IMR-90 (cell line): Measurements from ENCODE around the gene THRB. TPM values are rescaled to one million over a fixed set of nuclear protein-coding genes. Genes with fewer than 3 reads are reported as not detected.

Experiments used
- ATAC-seq: fragments of 200-7000 bp; cut with Tn5 transposase; 2 replicates; pipeline ENCODE4 v1.9.1; 2020; ENCODE audit warnings: low read depth, mild to moderate bottlenecking, moderate library complexity
- BruUV-seq: library from RNA; stranded (reverse); fragments of 400-500 nt; replicated peaks from 2 replicates; lab custom pipeline; 2021; lab: Mats Ljungman, UMichigan
- CTCF ChIA-PET: fragments of 300-600 bp; formaldehyde crosslinking; extraction: SDS; loops from one replicate; lab custom pipeline; 2021; ENCODE audit warnings: antibody characterized with exemption; lab: Yijun Ruan, JAX
- POLR2A ChIA-PET: fragments of 300-600 bp; sonication (Branson Sonifier 250); formaldehyde crosslinking; loops from one replicate; lab custom pipeline; 2022; ENCODE audit warnings: antibody characterized with exemption; ENCODE audit not compliant: unreplicated experiment; lab: Charles Lee
- DNase-seq: peaks from one replicate; pipeline ENCODE4 v3.0.0; 2013
- H2AFZ ChIP-seq: replicated peaks from 2 replicates; pipeline ENCODE3; 2013; ENCODE audit warnings: low read length, mild to moderate bottlenecking; ENCODE audit not compliant: poor library complexity
- H2AK5ac ChIP-seq: 2 replicates; pipeline ENCODE4 v1.6.1; 2013; ENCODE audit warnings: low read depth, low read length, inconsistent platforms
- H2AK9ac ChIP-seq: replicated peaks from 2 replicates; pipeline ENCODE3; 2013; ENCODE audit warnings: mild to moderate bottlenecking, low read depth, low read length, moderate library complexity; ENCODE audit not compliant: poor library complexity
- H2BK120ac ChIP-seq: 2 replicates; pipeline ENCODE4 v1.6.1; 2013; ENCODE audit warnings: low read depth, low read length, inconsistent platforms
- H2BK15ac ChIP-seq: 3 replicates; pipeline ENCODE4 v1.6.1; 2013; ENCODE audit warnings: low read depth, low read length, inconsistent platforms
- H2BK20ac ChIP-seq: 2 replicates; pipeline ENCODE4 v1.6.1; 2013; ENCODE audit warnings: low read depth, mild to moderate bottlenecking, inconsistent platforms, low read length, moderate library complexity
- H2BK5ac ChIP-seq: 2 replicates; pipeline ENCODE4 v1.6.1; 2013; ENCODE audit warnings: mild to moderate bottlenecking, low read depth, low read length, inconsistent platforms; ENCODE audit not compliant: poor library complexity, severe bottlenecking
- H3K14ac ChIP-seq: replicated peaks from 2 replicates; pipeline ENCODE4 v1.6.1; 2013; ENCODE audit warnings: low read depth, low read length, inconsistent platforms
- H3K18ac ChIP-seq: 2 replicates; pipeline ENCODE4 v1.6.1; 2013; ENCODE audit warnings: low read depth, low read length, control low read depth
- H3K23ac ChIP-seq: 2 replicates; pipeline ENCODE4 v1.6.1; 2013; ENCODE audit warnings: low read depth, low read length, inconsistent platforms
- H3K27ac ChIP-seq: 2 replicates; pipeline ENCODE4 v1.5.1; 2013; ENCODE audit warnings: mild to moderate bottlenecking, control low read depth, low read length; ENCODE audit not compliant: insufficient read depth
- H3K27me3 ChIP-seq: 2 replicates; pipeline ENCODE4 v1.6.1; 2013; ENCODE audit warnings: low read length; ENCODE audit not compliant: control insufficient read depth, insufficient read depth
- H3K36me3 ChIP-seq: 2 replicates; pipeline ENCODE4 v1.6.1; 2013; ENCODE audit warnings: low read length, mixed read lengths; ENCODE audit not compliant: control insufficient read depth, insufficient read depth
- H3K4ac ChIP-seq: 2 replicates; pipeline ENCODE4 v1.6.1; 2013; ENCODE audit warnings: low read depth, low read length, inconsistent platforms
- H3K4me1 ChIP-seq: 2 replicates; pipeline ENCODE4 v1.6.1; 2013; ENCODE audit warnings: low read length, mixed read lengths; ENCODE audit not compliant: control insufficient read depth, insufficient read depth
- H3K4me2 ChIP-seq: 2 replicates; pipeline ENCODE4 v1.6.1; 2013; ENCODE audit warnings: low read depth, mild to moderate bottlenecking, control low read depth, low read length, moderate library complexity
- H3K4me3 ChIP-seq: 2 replicates; pipeline ENCODE4 v1.5.1; 2013; ENCODE audit warnings: low read depth, mild to moderate bottlenecking, control low read depth, low read length, moderate library complexity; ENCODE audit not compliant: insufficient read depth
- H3K56ac ChIP-seq: 2 replicates; pipeline ENCODE4 v1.6.1; 2013; ENCODE audit warnings: low read length, inconsistent platforms; ENCODE audit not compliant: insufficient read depth; ENCODE audit errors: extremely low read depth
- H3K79me1 ChIP-seq, 2 experiments: 2 replicates each; pipeline ENCODE4 v1.6.1; 2013; ENCODE audit warnings: low read length in 2 of 2, inconsistent platforms in 1 of 2, low read depth in 1 of 2
- H3K9ac ChIP-seq: 2 replicates; pipeline ENCODE4 v1.6.1; 2013; ENCODE audit warnings: low read depth, low read length, control low read depth
- H3K9me1 ChIP-seq: 2 replicates; pipeline ENCODE4 v1.6.1; 2013; ENCODE audit warnings: low read length, inconsistent platforms; ENCODE audit not compliant: insufficient read depth
- H3K9me3 ChIP-seq: 2 replicates; pipeline ENCODE4 v1.6.1; 2013; ENCODE audit warnings: low read length; ENCODE audit not compliant: control insufficient read depth, insufficient read depth
- H4K20me1 ChIP-seq: 2 replicates; pipeline ENCODE4 v1.6.1; 2013; ENCODE audit warnings: low read length, inconsistent platforms; ENCODE audit not compliant: insufficient read depth
- H4K5ac ChIP-seq: 2 replicates; pipeline ENCODE4 v1.6.1; 2013; ENCODE audit warnings: mild to moderate bottlenecking, low read depth, low read length, control low read depth
- H4K8ac ChIP-seq, 2 experiments: 2 replicates each; pipeline ENCODE4 v1.6.1; 2013; ENCODE audit warnings: low read depth in 2 of 2, low read length in 2 of 2, control low read depth in 1 of 2, inconsistent platforms in 1 of 2
- H4K91ac ChIP-seq: 2 replicates; pipeline ENCODE4 v1.6.1; 2013; ENCODE audit warnings: low read depth, low read length, inconsistent platforms; ENCODE audit not compliant: insufficient read depth
- BHLHE40 ChIP-seq: fragments of 150-350 bp; IDR thresholded peaks from 2 replicates; pipeline ENCODE4 v1.6.1; 2016; ENCODE audit warnings: mild to moderate bottlenecking, low read depth, low read length
- CEBPB ChIP-seq: IDR thresholded peaks from 2 replicates; pipeline ENCODE4 v1.6.1; 2012; ENCODE audit warnings: low read depth, low read length, improper control_type of control experiment
- CHD1 ChIP-seq: IDR thresholded peaks from 2 replicates; pipeline ENCODE4 v1.6.1; 2012; ENCODE audit warnings: low read depth, low read length, improper control_type of control experiment
- CTCF ChIP-seq: conservative IDR thresholded peaks from 2 replicates; pipeline ENCODE4 v1.5.1; 2012; ENCODE audit warnings: mild to moderate bottlenecking, low read depth, low read length, improper control_type of control experiment
- ELK1 ChIP-seq: fragments of 150-350 bp; IDR thresholded peaks from 2 replicates; pipeline ENCODE4 v1.6.1; 2016; ENCODE audit warnings: low read depth, mild to moderate bottlenecking, low read length, moderate library complexity, borderline replicate concordance
- FOS ChIP-seq: fragments of 150-350 bp; IDR thresholded peaks from 2 replicates; pipeline ENCODE4 v1.6.1; 2016; ENCODE audit warnings: low read depth, low read length
- MAFK ChIP-seq: IDR thresholded peaks from 2 replicates; pipeline ENCODE4 v1.6.1; 2012; ENCODE audit warnings: low read depth, low read length, improper control_type of control experiment
- MAZ ChIP-seq: IDR thresholded peaks from 2 replicates; pipeline ENCODE4 v1.6.1; 2012; ENCODE audit warnings: low read depth, mild to moderate bottlenecking, low read length, improper control_type of control experiment, moderate library complexity, borderline replicate concordance
- NFE2L2 ChIP-seq: fragments of 150-350 bp; IDR thresholded peaks from 2 replicates; pipeline ENCODE4 v1.6.1; 2016; ENCODE audit warnings: low read depth, mild to moderate bottlenecking, low read length
- POLR2A ChIP-seq: IDR thresholded peaks from 2 replicates; pipeline ENCODE4 v1.6.1; 2012; ENCODE audit warnings: mild to moderate bottlenecking, low read depth, low read length
- RAD21 ChIP-seq: IDR thresholded peaks from 2 replicates; pipeline ENCODE4 v1.6.1; 2012; ENCODE audit warnings: low read length, improper control_type of control experiment
- RCOR1 ChIP-seq: IDR thresholded peaks from 2 replicates; pipeline ENCODE4 v1.6.1; 2012; ENCODE audit warnings: mild to moderate bottlenecking, low read length, improper control_type of control experiment; ENCODE audit not compliant: insufficient replicate concordance
- RFX5 ChIP-seq: IDR thresholded peaks from 2 replicates; pipeline ENCODE4 v1.8.0; 2012; ENCODE audit warnings: low read depth, mild to moderate bottlenecking, low read length, moderate library complexity
- SMC3 ChIP-seq: fragments of 150-350 bp; IDR thresholded peaks from 2 replicates; pipeline ENCODE4 v1.6.1; 2016; ENCODE audit warnings: low read depth, mild to moderate bottlenecking, antibody characterized with exemption, low read length, moderate library complexity
- WGBS, 2 experiments: methylation state at CpG; one replicate each; pipeline versions ENCODE4 v1.1.5 to v1.1.7; 2013; ENCODE audit warnings: missing lambda C conversion rate in 2 of 2; ENCODE audit not compliant: insufficient read length in 1 of 2; ENCODE audit errors: extremely low coverage in 2 of 2; 5-methylcytosine and 5-hydroxymethylcytosine counted together
- dilution Hi-C: fragments of 300-500 bp; cut with HindIII; formaldehyde crosslinking; loops from one replicate; pipeline ENCODE4 v1.14.3; 2018; ENCODE audit warnings: low sequenced_read_pairs; ENCODE audit not compliant: unreplicated experiment
- in situ Hi-C: fragments of 300-500 bp; cut with MboI; formaldehyde crosslinking; loops from 3 replicates; pipeline ENCODE4 v1.14.3; 2019; ENCODE audit warnings: low sequenced_read_pairs, inconsistent platforms, mixed read lengths
- intact Hi-C: fragments of 100-400 bp; cut with micrococcal nuclease; formaldehyde crosslinking; loops from 2 replicates; pipeline ENCODE4 v1.10.0; 2022
- polyA plus RNA-seq, 3 experiments: library from polyadenylated mRNA; depleted of rRNA; stranded (reverse); fragments of >200 nt; gene quantifications; 2 replicates each; pipeline ENCODE4 v1.2.3, GENCODE V29; 2012; ENCODE audit warnings: low replicate concordance in 1 of 3
- total RNA-seq: library from RNA; depleted of rRNA; stranded (reverse); fragments of >200 nt; gene quantifications from 2 replicates; pipeline ENCODE4 v1.2.3, GENCODE V29; 2012

Gene THRB
- total and polyA plus RNA-seq, 2 of the 4 experiments (the other 2 are of a cell fraction), result under 0.01 TPM; not detected in 1

- Histone ChIP-seq H4K8ac (no peak overlapping the region), H3K4me3 (no peak overlapping the region), H3K9me3 (no peaks in the 10 kb centered on the region), H3K27me3 (no peaks in the 10 kb centered on the region), H3K9me1 (no peaks in the 10 kb centered on the region), H4K91ac (peak overlapping the region; percentile 40), H2AK5ac (no peak overlapping the region), H2BK15ac (no peak overlapping the region), H3K4me1 (peaks cover 10% of the 10 kb centered on the region), H2AFZ (no peak overlapping the region), H2AK9ac (no peak overlapping the region), H3K23ac (no peak overlapping the region), H3K4me2 (peak overlapping the region; percentile 0; the same call in 1 of the 2 replicates), H2BK5ac (no peak overlapping the region), H3K9ac (no peak overlapping the region), H3K4ac (no peak overlapping the region; the same call in 1 of the 2 replicates), H3K27ac (no peak overlapping the region), H4K20me1 (no peaks in the 10 kb centered on the region), H2BK120ac (no peak overlapping the region), H3K14ac (no peak overlapping the region), H3K79me1 (no peaks in the 10 kb centered on the region), H4K5ac (0 out of 2 replicates have a peak overlapping the region, but pooled peaks have one; percentile 26), H3K18ac (no peak overlapping the region), H3K56ac (no peak overlapping the region), H2BK20ac (no peak overlapping the region), H3K36me3 (no peaks in the 10 kb centered on the region)
- ATAC-seq (peak; percentile 74), DNase-seq (peak; percentile 6)
- TF ChIP-seq NFE2L2 (no peak), RFX5 (no peak), ELK1 (no peak), CEBPB (no peak), BHLHE40 (no peak), SMC3 (no peak), RCOR1 (no peak), FOS (no peak), MAZ (no peak), CHD1 (no peak), CTCF (no peak), RAD21 (no peak), MAFK (no peak), POLR2A (no peak)
- 86% methylated on average over 1 of the region's 1 CpG; no CpG with 5 or more reads in 1 of the 2 experiments for WGBS, 2 experiments
- ChIA-PET POLR2A (no interaction called here), CTCF (no interaction called here)
- BruUV-seq, result no TSS peak
- dilution Hi-C loops (no loop called here), in situ Hi-C loops (no loop called here), intact Hi-C loops (no loop called here)
These were observed 371.1 kb downstream of the THRB start for GRCh38 chr3:24123596-24123995.
